Measurements from ENCODE around the gene FSTL1. TPM values are rescaled to one million over a fixed set of nuclear protein-coding genes. Genes with fewer than 3 reads are reported as not detected.

Gene FSTL1
- total RNA-seq, 1 experiment from 2014 or later: 1.4 TPM

DNA sequence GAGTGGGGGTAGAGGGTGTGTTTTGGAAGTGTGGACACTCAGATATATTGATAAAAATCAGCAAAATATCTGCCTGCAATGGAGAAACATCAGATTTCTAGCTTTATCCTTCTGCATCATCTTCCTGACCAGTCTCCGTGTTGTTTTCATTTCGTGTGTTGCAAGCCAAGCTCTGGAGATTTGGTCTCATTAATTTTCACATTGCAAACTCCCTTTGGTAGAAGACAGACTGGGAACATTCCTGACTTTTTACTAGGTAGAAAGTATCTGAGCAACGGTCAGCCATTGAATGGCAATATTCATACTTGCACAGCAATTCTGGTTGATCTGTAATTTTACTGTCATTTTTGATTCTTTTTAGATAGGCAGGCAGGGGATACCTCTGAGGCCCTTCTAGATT lies 30.4 kb downstream of the FSTL1 start:
- no peaks in the 10 kb centered on the region for H3K9me3 ChIP-seq
- CTCF ChIA-PET: interaction anchor here (1.1 to 1.4 kb wide), 2 partner anchors 136 to 175 kb away, joined by 3 read pairs; no protein-coding TSS in a partner anchor
- Mint-ChIP-seq H3K4me3 (ENCODE audit: unreplicated experiment) (no peak overlapping the region), H3K4me1 (ENCODE audit: low read depth, unreplicated experiment) (no peaks in the 10 kb centered on the region), H3K27ac (ENCODE audit: unreplicated experiment) (no peak overlapping the region), H3K36me3 (ENCODE audit: insufficient read depth, unreplicated experiment) (no peaks in the 10 kb centered on the region), H3K27me3 (ENCODE audit: insufficient read depth, unreplicated experiment) (no peaks in the 10 kb centered on the region), H3K9me3 (ENCODE audit: unreplicated experiment) (no peaks in the 10 kb centered on the region)
- no peak for DNase-seq
- intact Hi-C loops (cut with micrococcal nuclease; ENCODE audit: unreplicated experiment): no loop called here
- peaks cover 14% of the 10 kb centered on the region for H3K4me1 ChIP-seq
- BruUV-seq (replicated peaks): no TSS peak
- TF ChIP-seq CTCF (IDR thresholded peaks at IDR 0.05; ENCODE audit: insufficient read depth in 1 of 2, low read depth in 1 of 2, low read length in 1 of 2, severe bottlenecking in 1 of 2, unreplicated experiment in 1 of 2): no peak
- POLR2A ChIA-PET: no interaction called here
- H3K27me3 ChIP-seq (replicated peaks; ENCODE audit: control insufficient read depth, insufficient read depth, low read length): no peaks in the 10 kb centered on the region
- H3K36me3 ChIP-seq (ENCODE audit: control insufficient read depth, insufficient read depth, low read length): no peaks in the 10 kb centered on the region
- H3K4me3 ChIP-seq (ENCODE audit: low read depth, low read length): no peak overlapping the region

- ChIA-PET CTCF (interaction anchor here (0.6 to 3.5 kb wide), 6 partner anchors 12 to 175 kb away, joined by 3 to 97 read pairs (median 9); no protein-coding TSS in a partner anchor), POLR2A (no interaction called here)
- H3K27me3 ChIP-seq (replicated peaks; ENCODE audit: control insufficient read depth, insufficient read depth, low read length): no peaks in the 10 kb centered on the region
- Mint-ChIP-seq H3K27me3 (ENCODE audit: insufficient read depth, unreplicated experiment) (no peaks in the 10 kb centered on the region), H3K27ac (ENCODE audit: unreplicated experiment) (no peak overlapping the region), H3K4me3 (ENCODE audit: unreplicated experiment) (no peak overlapping the region), H3K36me3 (ENCODE audit: insufficient read depth, unreplicated experiment) (no peaks in the 10 kb centered on the region), H3K9me3 (ENCODE audit: unreplicated experiment) (no peaks in the 10 kb centered on the region), H3K4me1 (ENCODE audit: low read depth, unreplicated experiment) (no peaks in the 10 kb centered on the region)
- no TSS peak for BruUV-seq (replicated peaks)
- H3K4me1 ChIP-seq: peaks cover 14% of the 10 kb centered on the region
- no peaks in the 10 kb centered on the region for H3K36me3 ChIP-seq (ENCODE audit: control insufficient read depth, insufficient read depth, low read length)
- no peak for DNase-seq
- no peak overlapping the region for H3K4me3 ChIP-seq (ENCODE audit: low read depth, low read length)
- no peaks in the 10 kb centered on the region for H3K9me3 ChIP-seq
- TF ChIP-seq CTCF (IDR thresholded peaks at IDR 0.05; ENCODE audit: insufficient read depth in 1 of 2, low read depth in 1 of 2, low read length in 1 of 2, severe bottlenecking in 1 of 2, unreplicated experiment in 1 of 2): no peak
- intact Hi-C loops (cut with micrococcal nuclease; ENCODE audit: unreplicated experiment): loop anchor here (1.0 to 2.0 kb wide), 3 partner anchors 79 to 140 kb away; no protein-coding TSS in a partner anchor
Observed at GRCh38 chr3:120419797-120420196, 31.0 kb downstream of the FSTL1 start.

GRCh38 chr3:120418866-120419490 lies 31.8 kb downstream of the FSTL1 start:
- no peaks in the 10 kb centered on the region for H3K27me3 Mint-ChIP-seq (ENCODE audit: insufficient read depth, unreplicated experiment)
- peak; percentile 71 to 72 for DNase-seq
- H3K9me3 Mint-ChIP-seq (ENCODE audit: unreplicated experiment): no peaks in the 10 kb centered on the region
- H3K9me3 ChIP-seq: no peaks in the 10 kb centered on the region
- no peaks in the 10 kb centered on the region for H3K36me3 Mint-ChIP-seq (ENCODE audit: insufficient read depth, unreplicated experiment)
- TF ChIP-seq CTCF (IDR thresholded peaks at IDR 0.05; ENCODE audit: insufficient read depth in 1 of 2, low read depth in 1 of 2, low read length in 1 of 2, severe bottlenecking in 1 of 2, unreplicated experiment in 1 of 2): peak; percentile 58 to 83
- CTCF ChIA-PET: interaction anchor here (0.6 to 3.5 kb wide), 12 partner anchors 13 to 177 kb away, joined by 3 to 97 read pairs (median 4); partner anchors contain the start of genes LRRC58 and NDUFB4
- H3K4me1 Mint-ChIP-seq (ENCODE audit: low read depth, unreplicated experiment): no peaks in the 10 kb centered on the region
- no peak overlapping the region for H3K27ac Mint-ChIP-seq (ENCODE audit: unreplicated experiment)
- intact Hi-C loops (cut with micrococcal nuclease; ENCODE audit: unreplicated experiment): loop anchor here (1.0 to 2.0 kb wide), 3 partner anchors 80 to 140 kb away; no protein-coding TSS in a partner anchor
- no peak overlapping the region for H3K4me3 Mint-ChIP-seq (ENCODE audit: unreplicated experiment)
- POLR2A ChIA-PET: interaction anchor here (1.4 kb wide), 1 partner anchor 140 kb away, joined by 5 read pairs; no protein-coding TSS in a partner anchor
- no peaks in the 10 kb centered on the region for H3K36me3 ChIP-seq (ENCODE audit: control insufficient read depth, insufficient read depth, low read length)
- peaks cover 14% of the 10 kb centered on the region for H3K4me1 ChIP-seq
- H3K27me3 ChIP-seq (replicated peaks; ENCODE audit: control insufficient read depth, insufficient read depth, low read length): no peaks in the 10 kb centered on the region
- BruUV-seq (replicated peaks): no TSS peak
- H3K4me3 ChIP-seq (ENCODE audit: low read depth, low read length): no peak overlapping the region

All from Caco-2 (cell line).